PC-9 (cell line): ENCODE results near the gene CEP120.
"Not testable (repeated sequence)": the region's sequence is repeated elsewhere in the genome, so short reads cannot be mapped to it uniquely, and the experiment has no call there.

Source experiments
- EZH2 ChIP-seq: fragments of 200-600 bp; sonication (generic); IDR thresholded peaks from 2 replicates; pipeline ENCODE4 v1.8.0; 2017; ENCODE audit warnings: antibody characterized with exemption, low read depth
- TF ChIP-seq, protein P1 (sequence below): fragments of 200-600 bp; sonication (generic); conservative IDR thresholded peaks from 2 replicates; pipeline ENCODE4 v1.6.1; 2017; ENCODE audit warnings: mixed run types, antibody characterized with exemption, mild to moderate bottlenecking, moderate library complexity

DNA sequence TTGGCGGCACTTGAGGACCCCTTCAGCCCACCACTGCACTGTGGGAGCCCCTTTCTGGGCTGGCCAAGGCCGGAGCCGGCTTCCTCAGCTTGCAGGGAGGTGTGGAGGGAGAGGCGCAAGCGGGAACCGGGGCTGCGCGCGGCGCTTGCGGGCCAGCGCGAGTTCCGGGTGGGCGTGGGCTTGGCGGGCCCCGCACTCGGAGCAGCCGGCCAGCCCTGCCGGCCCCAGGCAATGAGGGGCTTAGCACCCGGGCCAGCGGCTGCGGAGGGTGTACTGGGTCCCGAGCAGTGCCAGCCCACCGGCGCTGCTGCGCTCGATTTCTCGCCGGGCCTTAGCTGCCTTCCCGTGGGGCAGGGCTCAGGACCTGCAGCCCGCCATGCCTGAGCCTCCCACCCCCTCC, 7.2 kb upstream of the CEP120 start:
- not testable (repeated sequence) for TF ChIP-seq EZH2
- TF ChIP-seq, protein P1, sequence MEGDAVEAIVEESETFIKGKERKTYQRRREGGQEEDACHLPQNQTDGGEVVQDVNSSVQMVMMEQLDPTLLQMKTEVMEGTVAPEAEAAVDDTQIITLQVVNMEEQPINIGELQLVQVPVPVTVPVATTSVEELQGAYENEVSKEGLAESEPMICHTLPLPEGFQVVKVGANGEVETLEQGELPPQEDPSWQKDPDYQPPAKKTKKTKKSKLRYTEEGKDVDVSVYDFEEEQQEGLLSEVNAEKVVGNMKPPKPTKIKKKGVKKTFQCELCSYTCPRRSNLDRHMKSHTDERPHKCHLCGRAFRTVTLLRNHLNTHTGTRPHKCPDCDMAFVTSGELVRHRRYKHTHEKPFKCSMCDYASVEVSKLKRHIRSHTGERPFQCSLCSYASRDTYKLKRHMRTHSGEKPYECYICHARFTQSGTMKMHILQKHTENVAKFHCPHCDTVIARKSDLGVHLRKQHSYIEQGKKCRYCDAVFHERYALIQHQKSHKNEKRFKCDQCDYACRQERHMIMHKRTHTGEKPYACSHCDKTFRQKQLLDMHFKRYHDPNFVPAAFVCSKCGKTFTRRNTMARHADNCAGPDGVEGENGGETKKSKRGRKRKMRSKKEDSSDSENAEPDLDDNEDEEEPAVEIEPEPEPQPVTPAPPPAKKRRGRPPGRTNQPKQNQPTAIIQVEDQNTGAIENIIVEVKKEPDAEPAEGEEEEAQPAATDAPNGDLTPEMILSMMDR = not testable (repeated sequence)
